ENCODE data around the gene ATF3. TPM values are rescaled to one million over a fixed set of nuclear protein-coding genes. Genes with fewer than 3 reads are reported as not detected.

ATF3 gene
- total RNA-seq, 1 experiment from 2014 or later = 114 TPM

DNA sequence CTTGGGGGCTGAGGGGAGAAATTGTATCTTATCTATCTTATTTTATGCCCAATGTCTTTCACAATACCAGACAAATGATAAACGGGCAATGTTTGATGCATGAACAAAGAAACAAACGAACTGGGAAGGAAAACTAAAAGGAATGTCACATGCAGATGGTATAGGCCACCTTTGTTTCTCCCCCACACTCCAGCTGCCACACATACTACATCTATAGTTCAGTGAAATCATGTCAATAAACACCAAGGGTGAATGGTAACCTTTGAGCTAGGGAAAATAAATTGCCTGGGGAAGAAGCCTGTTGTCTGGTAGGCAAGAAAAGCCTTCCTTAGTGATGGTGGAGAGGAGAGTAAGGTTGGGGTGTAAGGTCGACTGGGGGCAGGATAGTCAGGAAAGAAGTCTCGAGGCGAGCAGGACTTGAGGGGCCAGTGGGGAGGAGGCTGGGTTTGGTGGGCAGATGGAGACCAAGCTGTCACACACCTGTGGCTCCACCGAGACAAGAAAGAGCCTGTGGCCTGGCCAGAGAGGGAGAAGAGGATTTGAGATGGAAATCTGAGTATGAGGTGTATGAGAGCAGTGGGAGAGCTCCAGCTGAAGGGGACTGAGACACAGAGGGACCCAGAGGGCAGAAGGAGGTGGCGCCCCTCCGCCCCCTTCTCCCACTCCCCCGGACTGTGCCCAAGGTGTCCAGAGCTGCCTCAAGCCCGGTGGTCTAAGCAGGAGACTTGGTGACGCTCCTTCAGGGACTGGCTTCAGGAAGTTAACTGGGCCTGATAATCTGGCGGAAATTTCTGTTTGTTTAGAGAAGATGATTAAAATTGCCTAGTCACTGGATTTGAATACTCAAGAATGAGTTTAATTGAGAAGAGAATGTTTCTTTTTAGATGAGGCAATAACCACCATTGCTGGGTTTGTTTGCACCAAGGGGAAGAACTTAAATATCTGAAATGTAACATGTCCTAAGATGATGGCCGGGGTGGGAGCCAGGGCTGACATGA lies 37.3 kb downstream of the ATF3 start:
- H3K4me1 Mint-ChIP-seq (ENCODE audit: insufficient read depth, unreplicated experiment) = no peaks in the 10 kb centered on the region
- no peak overlapping the region for H3K27ac Mint-ChIP-seq (ENCODE audit: low read depth, unreplicated experiment)
- peaks cover 22% of the 10 kb centered on the region for H3K27me3 Mint-ChIP-seq (ENCODE audit: insufficient read depth, unreplicated experiment)
- no peaks in the 10 kb centered on the region for H3K9me3 Mint-ChIP-seq (ENCODE audit: unreplicated experiment)
- intact Hi-C loops (cut with micrococcal nuclease) = no loop called here
- DNase-seq (ENCODE audit: unreplicated experiment) = no peak
- no peak overlapping the region for H3K4me3 Mint-ChIP-seq (ENCODE audit: unreplicated experiment)
- no peaks in the 10 kb centered on the region for H3K36me3 Mint-ChIP-seq (ENCODE audit: insufficient read depth, unreplicated experiment)
- ChIA-PET POLR2A (interaction anchor here (0.6 kb wide), 1 partner anchor 27 kb away, joined by 3 read pairs; no protein-coding TSS in a partner anchor), CTCF (interaction anchor here (0.5 to 0.6 kb wide), 3 partner anchors 31 to 260 kb away, joined by 3 to 7 read pairs (median 3); no protein-coding TSS in a partner anchor)
- TF ChIP-seq CTCF (IDR thresholded peaks at IDR 0.05; ENCODE audit: unreplicated experiment) = no peak
- BruUV-seq (replicated peaks) = no TSS peak

GRCh38 chr1:212646588-212646987 lies 38.0 kb downstream of the ATF3 start:
- Mint-ChIP-seq H3K9me3 (ENCODE audit: unreplicated experiment) (no peaks in the 10 kb centered on the region), H3K36me3 (ENCODE audit: insufficient read depth, unreplicated experiment) (no peaks in the 10 kb centered on the region), H3K4me3 (ENCODE audit: unreplicated experiment) (no peak overlapping the region), H3K4me1 (ENCODE audit: insufficient read depth, unreplicated experiment) (no peaks in the 10 kb centered on the region), H3K27ac (ENCODE audit: low read depth, unreplicated experiment) (no peak overlapping the region), H3K27me3 (ENCODE audit: insufficient read depth, unreplicated experiment) (peaks cover 16% of the 10 kb centered on the region)
- no peak for TF ChIP-seq CTCF (IDR thresholded peaks at IDR 0.05; ENCODE audit: unreplicated experiment)
- ChIA-PET CTCF (no interaction called here), POLR2A (no interaction called here)
- DNase-seq (ENCODE audit: unreplicated experiment) = no peak
- intact Hi-C loops (cut with micrococcal nuclease) = no loop called here
- BruUV-seq (replicated peaks) = no TSS peak

- no peaks in the 10 kb centered on the region for H3K9me3 Mint-ChIP-seq (ENCODE audit: unreplicated experiment)
- CTCF ChIA-PET = interaction anchor here (1.5 kb wide), 1 partner anchor 18 kb away, joined by 6 read pairs; no protein-coding TSS in a partner anchor
- DNase-seq (ENCODE audit: unreplicated experiment) = no peak
- no peaks in the 10 kb centered on the region for H3K4me1 Mint-ChIP-seq (ENCODE audit: insufficient read depth, unreplicated experiment)
- no TSS peak for BruUV-seq (replicated peaks)
- intact Hi-C loops (cut with micrococcal nuclease) = no loop called here
- TF ChIP-seq CTCF (IDR thresholded peaks at IDR 0.05; ENCODE audit: unreplicated experiment) = no peak
- no peak overlapping the region for H3K4me3 Mint-ChIP-seq (ENCODE audit: unreplicated experiment)
- no peaks in the 10 kb centered on the region for H3K36me3 Mint-ChIP-seq (ENCODE audit: insufficient read depth, unreplicated experiment)
- peaks cover 16% of the 10 kb centered on the region for H3K27me3 Mint-ChIP-seq (ENCODE audit: insufficient read depth, unreplicated experiment)
- POLR2A ChIA-PET = interaction anchor here (0.7 kb wide), 1 partner anchor 30 kb away, joined by 3 read pairs; no protein-coding TSS in a partner anchor
- no peak overlapping the region for H3K27ac Mint-ChIP-seq (ENCODE audit: low read depth, unreplicated experiment)
Observed at GRCh38 chr1:212647004-212647403, 38.4 kb downstream of the ATF3 start.

DNA sequence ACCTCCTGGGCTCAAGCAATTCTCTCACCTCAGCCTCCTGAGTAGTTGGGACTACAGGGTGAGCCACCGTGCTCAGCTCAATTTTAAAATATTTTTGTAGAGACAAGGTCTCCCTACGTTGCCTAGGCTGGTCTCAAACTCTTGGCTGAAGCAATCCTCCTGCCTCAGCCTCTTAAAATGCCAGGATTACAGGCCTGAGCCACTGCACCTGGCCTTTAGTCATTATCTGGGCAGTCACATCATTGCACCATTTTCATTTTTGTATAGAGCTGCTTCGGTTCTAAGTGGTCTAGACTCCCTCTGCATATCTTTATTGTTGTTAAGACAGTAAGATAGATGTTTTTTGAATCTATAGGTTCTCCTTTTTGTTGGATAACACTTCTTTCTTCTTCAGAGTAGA lies 39.9 kb downstream of the ATF3 start:
- no peak for DNase-seq (ENCODE audit: unreplicated experiment)
- no peaks in the 10 kb centered on the region for H3K4me1 Mint-ChIP-seq (ENCODE audit: insufficient read depth, unreplicated experiment)
- H3K27me3 Mint-ChIP-seq (ENCODE audit: insufficient read depth, unreplicated experiment) = peaks cover 16% of the 10 kb centered on the region
- intact Hi-C loops (cut with micrococcal nuclease) = no loop called here
- no peak overlapping the region for H3K4me3 Mint-ChIP-seq (ENCODE audit: unreplicated experiment)
- no peak overlapping the region for H3K27ac Mint-ChIP-seq (ENCODE audit: low read depth, unreplicated experiment)
- TF ChIP-seq CTCF (IDR thresholded peaks at IDR 0.05; ENCODE audit: unreplicated experiment) = no peak
- ChIA-PET CTCF (interaction anchor here (0.5 to 1.5 kb wide), 5 partner anchors 11 to 171 kb away, joined by 3 to 6 read pairs (median 3); no protein-coding TSS in a partner anchor), POLR2A (interaction anchor here (1.1 to 1.2 kb wide), 2 partner anchors 9 to 40 kb away, joined by 4 read pairs; partner anchors contain the start of gene ATF3)
- no peaks in the 10 kb centered on the region for H3K36me3 Mint-ChIP-seq (ENCODE audit: insufficient read depth, unreplicated experiment)
- H3K9me3 Mint-ChIP-seq (ENCODE audit: unreplicated experiment) = no peaks in the 10 kb centered on the region
- BruUV-seq (replicated peaks) = no TSS peak

All from MCF 10A (cell line).